ENCODE data around the gene TWIST2. TPM values are rescaled to one million over a fixed set of nuclear protein-coding genes. Genes with fewer than 3 reads are reported as not detected.

TWIST2 gene
- total RNA-seq, 1 donor from 2014 or later = 0.20 TPM

DNA sequence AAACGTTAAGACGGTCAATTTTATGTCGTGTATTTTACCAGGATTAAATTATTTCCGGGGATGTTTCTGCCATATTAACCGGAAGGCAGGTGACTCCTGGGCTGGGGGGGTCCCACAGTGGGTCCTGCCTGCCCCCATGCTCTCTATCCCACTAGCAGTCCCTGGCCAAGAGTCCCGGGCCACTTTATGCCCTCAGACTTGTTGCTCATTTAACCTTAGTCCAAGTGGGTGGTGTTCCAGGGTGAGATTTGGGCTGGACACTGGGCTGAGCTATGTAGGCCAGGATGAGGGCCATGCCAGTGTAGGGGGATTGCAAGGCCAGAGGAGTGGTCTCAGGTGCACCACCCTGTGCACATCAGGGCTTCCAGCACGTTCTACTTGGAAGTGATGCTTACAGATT lies 24.1 kb downstream of the TWIST2 start:
- DNase-seq (ENCODE audit: low read depth in 2 of 2) = no peak

- DNase-seq (ENCODE audit: low read depth in 2 of 2) = no peak
Measured at GRCh38 chr2:238872628-238873380, 24.9 kb downstream of the TWIST2 start.

DNA sequence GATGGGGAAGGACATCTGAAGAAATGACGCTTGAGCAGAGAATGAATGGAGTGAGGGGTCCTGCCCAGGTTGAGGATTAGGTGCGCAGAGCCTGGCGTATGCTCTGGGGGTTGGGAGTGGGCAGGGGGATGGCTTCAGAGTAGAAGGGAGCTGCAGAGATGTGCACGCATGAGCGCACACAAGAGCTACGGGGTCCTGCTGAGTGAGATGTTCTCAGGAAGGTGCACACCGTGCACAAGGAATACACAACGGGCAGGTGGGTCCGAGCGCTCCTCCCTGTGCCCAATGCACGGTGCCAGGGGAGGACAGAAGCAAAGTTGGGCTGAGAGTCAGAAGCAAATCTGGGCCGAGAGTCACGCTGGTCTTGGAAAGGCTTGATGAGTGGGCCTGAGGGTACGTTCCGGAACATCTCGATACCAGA lies 25.5 kb downstream of the TWIST2 start:
- no peak for DNase-seq (ENCODE audit: low read depth in 2 of 2)

GRCh38 chr2:238873841-238874240 lies 26.0 kb downstream of the TWIST2 start:
- no peak for DNase-seq (ENCODE audit: low read depth in 2 of 2)

DNA sequence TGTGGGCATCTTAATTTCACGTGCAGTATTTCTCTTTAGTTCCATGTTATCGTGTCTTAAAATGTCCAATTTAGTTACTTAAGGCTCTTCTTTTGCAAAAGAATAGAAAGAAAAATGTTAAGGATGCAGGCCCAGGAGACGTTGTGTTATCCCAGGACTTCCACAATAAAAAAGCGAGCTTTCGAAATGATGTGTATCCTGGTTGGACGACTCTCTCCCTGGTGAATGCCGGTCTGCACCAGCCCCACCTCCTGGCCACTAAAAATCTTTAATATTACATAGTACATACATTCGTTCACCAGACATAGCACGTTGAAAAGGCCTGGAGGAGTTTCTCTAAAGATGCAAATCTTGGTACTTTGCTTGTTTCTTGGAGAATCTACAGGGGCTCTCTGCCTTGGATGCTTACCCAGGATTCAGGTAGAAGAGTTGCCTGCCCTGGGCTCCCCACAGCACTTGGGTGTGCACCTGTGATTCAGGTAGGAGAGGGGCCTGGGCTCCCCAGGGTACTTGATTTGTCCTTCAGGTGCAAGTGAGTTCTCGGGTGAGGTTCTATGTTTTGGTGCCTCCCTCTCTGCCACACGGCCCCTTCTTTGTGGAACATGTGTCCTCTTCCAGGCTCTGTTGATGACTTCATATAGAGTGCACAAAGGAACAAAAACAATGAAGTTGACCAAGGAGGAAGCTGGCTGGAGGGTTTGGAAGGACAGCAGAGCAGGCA lies 26.6 kb downstream of the TWIST2 start:
- no peak for DNase-seq (ENCODE audit: low read depth in 2 of 2)

DNA sequence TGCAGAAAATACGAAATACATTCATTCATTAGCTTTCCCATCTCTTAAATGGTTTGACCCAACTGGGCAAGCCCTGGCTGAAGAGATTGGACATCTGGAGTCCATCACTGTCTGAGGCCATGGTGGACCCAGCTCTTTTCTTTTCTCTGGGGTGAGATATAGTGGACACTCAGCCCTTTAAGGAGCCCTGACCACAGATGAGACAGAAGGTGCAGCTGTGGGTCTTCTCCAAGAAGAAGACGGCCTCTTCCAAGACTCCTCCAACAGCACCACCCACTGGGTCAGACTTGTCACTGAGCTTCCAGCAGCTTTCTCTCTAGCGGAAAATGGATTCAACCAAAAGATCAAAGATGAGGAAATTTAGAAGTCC lies 27.2 kb downstream of the TWIST2 start:
- DNase-seq (ENCODE audit: low read depth in 2 of 2) = peak in 1 of 2 donors; percentile 45

DNA sequence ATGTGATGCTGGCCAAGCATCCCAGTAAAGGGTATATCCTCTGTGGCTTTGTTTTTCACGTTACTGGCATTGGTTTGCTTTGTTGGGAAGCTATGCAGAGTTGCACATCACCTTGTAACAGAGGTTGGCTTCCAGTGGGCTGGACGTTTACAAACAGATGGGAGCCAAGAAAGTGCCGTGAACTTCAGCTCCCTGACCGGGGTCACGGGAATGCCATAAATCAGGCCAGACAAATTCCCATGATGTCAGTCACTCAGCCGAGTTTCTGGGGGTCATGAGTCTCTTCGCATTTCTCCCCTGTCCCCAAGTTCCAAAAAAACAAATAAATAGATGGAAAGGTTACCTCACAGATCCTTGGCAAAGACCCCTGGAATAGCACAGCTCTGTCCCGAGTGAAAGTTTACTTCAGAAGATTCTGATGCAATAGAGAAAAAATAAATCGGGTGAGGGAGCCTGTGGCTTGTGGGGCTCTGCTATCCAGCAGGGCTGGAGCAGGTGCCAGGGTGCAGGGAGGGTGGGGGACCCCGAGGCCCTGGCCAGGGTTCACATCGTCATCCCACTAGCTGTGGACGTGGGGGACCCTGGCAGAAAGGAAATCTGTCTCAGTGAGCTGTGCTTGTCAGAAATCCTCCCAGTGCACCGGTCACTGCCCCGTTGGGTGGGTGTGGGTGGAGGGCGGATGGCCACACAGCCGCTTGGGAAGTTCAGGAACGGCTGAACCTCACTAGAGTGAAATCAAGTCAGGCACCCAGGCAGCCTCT lies 27.8 kb downstream of the TWIST2 start:
- DNase-seq (ENCODE audit: low read depth in 2 of 2) = no peak

DNA sequence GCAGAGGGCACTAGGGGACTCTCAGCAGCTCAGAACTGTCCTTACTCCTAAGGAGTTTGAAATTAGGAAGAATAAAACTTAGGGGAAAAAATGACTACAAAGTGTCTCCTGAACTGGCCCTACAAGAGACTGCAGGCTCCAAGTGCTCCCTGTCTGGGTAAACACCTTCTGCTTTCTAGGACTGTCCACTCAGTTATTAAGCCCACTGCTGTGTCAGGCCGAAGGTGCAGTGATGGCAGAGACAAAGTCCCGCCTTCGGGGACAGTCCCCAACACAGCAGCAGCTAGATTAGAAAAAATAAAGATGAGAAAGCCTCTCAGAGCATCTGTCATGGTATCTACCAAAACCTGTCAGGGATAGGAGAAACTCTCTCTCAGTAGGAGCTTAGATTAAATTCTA lies 28.3 kb downstream of the TWIST2 start:
- DNase-seq (ENCODE audit: low read depth in 2 of 2) = no peak

DNA sequence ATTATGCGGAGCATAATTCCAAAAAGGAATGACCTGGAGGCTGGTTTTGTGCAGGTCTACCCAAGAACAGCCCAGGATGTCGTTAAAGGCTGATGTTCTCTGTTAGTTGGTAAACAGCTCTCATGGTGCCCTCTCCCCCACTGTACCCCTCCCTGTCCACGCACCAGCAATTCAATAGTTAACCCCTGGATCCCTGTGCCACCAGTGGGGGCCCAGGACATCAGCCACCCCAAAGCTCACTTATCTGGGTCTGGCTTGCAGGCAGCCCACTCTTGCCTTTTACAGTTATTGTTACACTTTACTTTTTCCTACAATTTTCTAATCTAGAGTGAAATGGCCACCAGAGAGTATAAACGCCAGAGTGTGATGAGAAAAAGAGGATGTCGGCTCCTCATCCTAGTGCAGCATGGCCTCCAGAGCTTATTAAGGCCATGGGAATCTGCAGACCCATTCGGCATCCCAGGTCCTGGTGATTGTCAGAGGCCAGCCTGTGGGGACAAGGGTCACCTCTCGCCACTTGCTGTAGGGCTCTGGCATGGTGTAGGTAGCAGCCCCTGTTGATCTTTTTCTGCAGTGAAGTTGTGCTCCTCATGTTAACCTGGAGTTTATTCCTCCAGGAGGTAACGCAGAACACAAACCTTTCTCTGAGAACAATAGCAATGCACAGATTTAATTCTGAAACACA lies 30.3 kb downstream of the TWIST2 start:
- no peak for DNase-seq (ENCODE audit: low read depth in 2 of 2)

- no peak for DNase-seq (ENCODE audit: low read depth in 2 of 2)
Measured at GRCh38 chr2:238879043-238879442, 31.2 kb downstream of the TWIST2 start.

GRCh38 chr2:238879621-238880377 lies 31.9 kb downstream of the TWIST2 start:
- DNase-seq (ENCODE audit: low read depth in 2 of 2) = no peak

DNA sequence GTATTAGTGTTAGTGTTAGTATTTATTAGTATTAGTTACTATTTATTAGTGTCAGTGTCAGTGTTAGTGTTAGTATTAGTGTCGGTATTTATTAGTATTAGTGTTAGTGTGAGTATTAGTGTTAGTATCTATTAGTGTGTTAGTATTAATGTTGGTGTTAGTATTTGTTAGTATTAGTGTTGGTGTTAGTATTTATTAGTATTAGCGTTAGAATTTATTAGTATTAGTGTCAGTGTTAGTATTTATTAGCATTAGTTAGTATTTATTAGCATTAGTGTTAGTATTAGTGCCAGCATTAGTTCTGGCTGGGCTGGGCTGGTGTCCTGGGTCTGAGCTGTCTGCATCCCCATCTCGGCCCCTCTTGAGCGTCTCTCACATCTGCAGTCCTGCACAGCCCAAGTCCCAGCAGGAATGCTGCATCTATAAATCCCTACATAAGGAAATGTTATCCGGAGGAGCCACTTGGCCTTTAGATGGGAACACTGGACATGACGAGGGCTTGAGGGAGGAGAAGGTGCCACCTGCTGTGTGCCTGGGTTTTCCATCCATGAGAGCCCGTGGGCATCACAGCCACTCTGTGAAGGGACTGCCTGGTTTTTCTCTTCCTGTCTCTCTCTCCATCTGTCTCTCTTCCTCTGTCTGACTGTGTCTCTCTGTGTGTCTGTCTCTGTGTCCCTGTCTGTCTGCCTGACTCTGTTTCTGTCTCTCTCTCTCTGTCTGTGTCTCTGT lies 33.6 kb downstream of the TWIST2 start:
- no peak for DNase-seq (ENCODE audit: low read depth in 2 of 2)

GRCh38 chr2:238882082-238882755 lies 34.3 kb downstream of the TWIST2 start:
- no peak for DNase-seq (ENCODE audit: low read depth in 2 of 2)

GRCh38 chr2:238883421-238883901 lies 35.6 kb downstream of the TWIST2 start:
- no peak for DNase-seq (ENCODE audit: low read depth in 2 of 2)

DNA sequence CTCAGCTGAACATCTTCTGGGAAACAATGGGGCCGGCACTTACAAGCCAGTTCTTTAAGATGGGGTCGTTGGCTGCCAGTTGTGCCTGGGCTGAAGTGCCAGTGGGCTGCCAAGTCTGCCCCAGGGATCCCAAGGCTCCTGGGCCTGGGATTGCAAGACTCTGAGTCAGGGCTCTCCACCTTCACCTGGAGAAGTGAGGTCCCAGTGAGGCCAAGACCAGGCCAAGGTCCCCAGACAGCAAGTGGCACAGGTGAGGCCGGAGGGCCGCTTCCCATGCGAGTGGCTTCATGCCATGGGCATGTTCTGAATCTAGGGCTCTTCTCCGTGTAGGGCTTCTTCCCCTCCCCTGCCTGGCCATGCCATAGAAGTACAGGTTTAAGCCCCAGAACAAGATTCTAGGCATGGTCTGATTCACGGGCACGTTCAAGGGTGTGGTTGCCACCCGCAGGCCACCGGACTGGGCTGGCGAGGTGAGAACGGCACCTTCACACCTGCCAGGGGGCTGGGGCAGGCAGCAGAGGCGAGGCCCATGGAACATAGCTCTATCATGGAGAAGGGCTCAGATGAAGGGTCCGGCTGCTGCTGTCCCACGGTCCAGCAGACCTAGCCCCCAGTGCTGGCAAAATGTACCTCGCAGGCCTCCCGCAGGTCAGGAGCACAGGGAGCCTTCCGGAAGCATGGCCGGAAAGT lies 36.4 kb downstream of the TWIST2 start:
- DNase-seq (ENCODE audit: low read depth in 2 of 2) = no peak

DNA sequence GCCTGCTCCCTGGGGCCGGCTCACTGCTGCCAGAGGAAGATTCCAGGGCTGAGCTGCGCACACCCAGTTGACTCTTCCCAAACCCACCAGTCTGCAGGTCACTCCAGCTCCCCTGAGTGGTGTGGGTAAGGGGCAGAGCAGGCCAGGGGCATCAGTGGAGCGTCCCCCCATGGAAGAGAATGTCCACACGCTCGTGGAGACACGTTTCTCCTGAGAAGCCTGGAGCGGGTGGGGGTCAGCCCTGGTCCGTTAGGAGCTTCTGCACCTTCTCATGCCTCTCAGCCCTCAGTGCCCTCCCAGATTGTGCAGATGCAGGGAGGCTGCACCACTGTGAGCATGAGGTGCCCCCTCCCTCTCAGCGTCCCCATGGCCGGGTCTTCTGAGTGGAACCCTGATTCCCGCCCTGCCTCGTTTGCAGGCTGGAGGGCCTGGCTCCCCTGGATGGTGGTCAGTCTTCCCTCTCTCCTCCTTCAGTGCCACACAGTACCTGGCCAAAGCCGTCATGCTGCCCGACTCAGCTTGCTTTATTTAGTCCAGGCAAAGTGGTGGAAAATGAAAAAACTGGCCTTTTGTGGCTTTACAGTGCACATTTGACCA lies 37.0 kb downstream of the TWIST2 start:
- DNase-seq (ENCODE audit: low read depth in 2 of 2) = no peak

GRCh38 chr2:238886453-238887094 lies 38.7 kb downstream of the TWIST2 start:
- no peak for DNase-seq (ENCODE audit: low read depth in 2 of 2)

- no peak for DNase-seq (ENCODE audit: low read depth in 2 of 2)
Measured at GRCh38 chr2:238887616-238888015, 39.7 kb downstream of the TWIST2 start.
